HG03354 (cell line): Measurements from ENCODE around the gene FIGNL1.

Experiments used
- ATAC-seq: cut with Tn5 transposase; IDR thresholded peaks from one replicate; pipeline ENCODE4 v1.9.1; 2021; ENCODE audit warnings: mild to moderate bottlenecking; ENCODE audit not compliant: unreplicated experiment, poor library complexity, severe bottlenecking

The FIGNL1 gene

GRCh38 chr7:50449881-50450589, at the start of gene FIGNL1:
TSS of gene FIGNL1 (minus strand) at chr7:50450350. CDS start at chr7:50447287, 3,063 bp downstream.
- ATAC-seq = peak; percentile 92

GRCh38 chr7:50499092-50499491, 48.9 kb upstream of the FIGNL1 start:
- no peak for ATAC-seq

DNA sequence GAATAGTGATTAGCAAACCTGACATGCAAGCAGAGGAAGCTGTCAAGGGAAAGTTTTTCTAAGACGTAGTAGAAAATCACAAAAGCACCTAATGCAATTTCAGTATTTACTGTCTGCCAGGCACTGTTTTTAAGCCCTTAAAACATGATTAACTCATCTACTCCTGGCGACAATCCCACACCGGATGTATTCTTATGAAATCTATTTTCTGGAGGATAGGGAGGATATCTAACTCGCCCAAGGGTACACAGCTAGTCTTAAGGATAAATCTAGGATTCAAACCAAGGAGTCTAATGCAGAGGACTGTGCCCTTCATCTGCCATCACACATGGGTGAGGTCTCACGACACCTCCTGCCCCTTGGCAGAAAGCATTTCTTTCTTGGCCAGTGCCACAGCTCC, 47.8 kb upstream of the FIGNL1 start:
- ATAC-seq = no peak

- no peak for ATAC-seq
These were observed 47.0 kb upstream of the FIGNL1 start for GRCh38 chr7:50497068-50497642.

GRCh38 chr7:50496569-50496968, 46.4 kb upstream of the FIGNL1 start:
- no peak for ATAC-seq

DNA sequence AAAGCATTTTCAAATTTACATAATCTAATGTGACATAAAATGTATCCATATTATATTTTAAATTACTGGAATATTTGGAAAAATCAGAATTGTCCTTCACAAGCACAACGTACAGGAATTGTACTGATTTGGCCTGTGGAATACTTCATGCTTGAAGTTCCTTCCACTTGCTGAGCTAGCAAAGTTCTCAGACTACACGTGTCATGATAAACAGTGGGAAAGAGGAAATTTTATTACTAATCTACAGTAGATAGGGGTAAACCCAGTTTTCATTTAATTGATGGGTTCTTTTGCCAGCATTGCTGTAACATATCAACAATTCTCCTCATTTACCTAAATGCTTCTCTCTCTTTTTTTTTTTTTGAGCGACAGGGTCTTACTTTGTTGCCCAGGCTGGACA, 45.6 kb upstream of the FIGNL1 start:
- ATAC-seq = no peak

GRCh38 chr7:50492770-50493519, 42.8 kb upstream of the FIGNL1 start:
- ATAC-seq = no peak

GRCh38 chr7:50491943-50492342, 41.8 kb upstream of the FIGNL1 start:
- ATAC-seq = no peak

- ATAC-seq = no peak
These were observed 41.1 kb upstream of the FIGNL1 start for GRCh38 chr7:50491209-50491608.

GRCh38 chr7:50488379-50488778, 38.2 kb upstream of the FIGNL1 start:
- no peak for ATAC-seq

- no peak for ATAC-seq
These were observed 36.4 kb upstream of the FIGNL1 start for GRCh38 chr7:50486512-50486911.

GRCh38 chr7:50481867-50482266, 31.7 kb upstream of the FIGNL1 start:
- ATAC-seq = no peak

DNA sequence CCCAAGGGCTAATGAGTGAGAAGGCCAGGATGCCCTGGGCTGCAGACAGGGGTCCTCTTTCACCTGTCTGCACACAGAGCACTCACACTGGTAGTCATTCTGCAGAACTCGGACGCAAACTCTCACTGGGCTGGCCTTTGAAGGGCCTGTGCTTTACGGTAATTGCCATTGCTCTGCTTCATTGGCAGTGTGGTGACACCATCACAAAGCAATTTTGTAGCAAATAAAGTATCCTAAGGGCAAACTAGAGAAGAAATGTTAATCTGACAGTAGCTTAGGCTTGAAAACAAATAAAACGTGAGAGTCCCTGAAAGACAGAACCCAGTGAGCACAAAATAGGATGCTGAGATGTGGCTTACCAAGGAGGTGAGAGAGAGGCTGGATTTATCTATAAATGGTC, 30.6 kb upstream of the FIGNL1 start:
- ATAC-seq = no peak

GRCh38 chr7:50479743-50480517, 29.8 kb upstream of the FIGNL1 start:
- ATAC-seq = no peak

DNA sequence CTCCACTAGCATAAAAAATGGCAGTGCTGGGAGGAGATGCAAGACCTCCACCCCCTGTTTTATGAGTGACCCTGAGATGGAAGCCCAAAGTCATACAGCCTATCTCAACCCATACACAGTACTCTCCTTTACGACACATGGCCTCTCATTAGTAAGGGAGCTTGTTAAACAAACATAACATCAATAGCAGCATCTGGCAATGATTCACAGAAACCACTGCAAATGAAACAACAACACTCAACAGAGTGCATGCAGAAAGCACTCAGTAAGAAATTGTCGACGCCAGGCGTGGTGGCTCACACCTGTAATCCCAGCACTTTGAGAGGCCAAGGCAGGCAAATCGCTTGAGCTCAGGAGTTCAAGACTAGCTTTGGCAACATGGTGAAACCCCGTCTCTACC, 27.5 kb upstream of the FIGNL1 start:
- no peak for ATAC-seq

GRCh38 chr7:50476953-50477625, 26.9 kb upstream of the FIGNL1 start:
- ATAC-seq = no peak

DNA sequence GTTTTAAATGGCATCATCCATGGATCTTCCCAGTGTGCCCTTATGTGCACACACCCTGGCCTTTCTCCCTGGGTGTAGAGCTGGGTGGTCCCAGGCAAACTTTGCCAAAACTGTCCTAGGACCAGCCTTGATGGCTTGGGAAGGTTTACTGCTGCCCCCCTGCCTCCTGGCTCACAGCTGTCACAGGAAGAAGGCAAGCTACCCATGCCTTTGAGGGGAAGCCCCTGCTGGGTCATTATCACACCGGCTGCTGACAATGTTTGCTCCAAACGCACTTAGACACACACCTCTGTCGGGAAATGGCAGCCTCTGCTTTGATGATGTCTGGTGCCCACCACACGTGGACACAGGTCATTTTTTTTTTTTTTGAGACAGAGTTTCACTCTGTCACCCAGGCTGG, 25.2 kb upstream of the FIGNL1 start:
- peak; percentile 58 for ATAC-seq

DNA sequence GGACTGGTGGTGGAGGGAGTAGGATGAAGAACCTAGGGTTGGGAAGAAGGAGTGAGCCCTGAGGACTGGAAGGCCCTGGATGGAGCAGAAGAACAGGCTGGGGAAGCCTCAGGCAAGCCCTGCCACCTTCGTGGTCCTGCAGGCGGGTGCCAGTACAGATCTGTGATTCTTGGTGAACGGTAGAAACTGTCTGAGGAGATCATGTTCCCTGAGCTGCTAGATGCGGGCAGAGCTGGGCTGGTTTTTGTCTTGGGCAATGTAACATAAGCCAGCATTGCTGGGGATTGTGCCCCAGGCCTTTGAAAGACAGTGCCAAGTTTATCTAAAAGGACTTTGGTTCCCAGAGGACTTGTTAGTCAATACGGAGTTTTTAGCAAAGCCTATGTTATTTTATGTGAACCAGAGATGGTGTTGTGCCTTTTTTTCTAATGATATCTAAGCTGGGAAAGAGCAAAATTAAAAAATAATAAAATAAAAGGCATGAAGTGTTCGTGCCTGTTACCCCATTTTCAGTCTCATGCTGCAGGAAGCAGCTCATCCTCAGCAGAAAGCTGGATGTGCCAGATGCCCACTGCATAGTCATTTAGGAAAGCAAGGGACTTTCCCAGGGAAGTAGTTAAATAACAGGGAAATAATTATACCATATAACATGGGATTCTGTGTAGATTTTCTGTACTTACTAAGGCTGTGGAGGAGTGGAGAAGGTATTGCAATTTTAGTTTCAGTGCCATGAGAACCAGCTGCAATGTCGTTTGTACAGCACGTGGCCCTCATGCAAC, 24.4 kb upstream of the FIGNL1 start:
- no peak for ATAC-seq

DNA sequence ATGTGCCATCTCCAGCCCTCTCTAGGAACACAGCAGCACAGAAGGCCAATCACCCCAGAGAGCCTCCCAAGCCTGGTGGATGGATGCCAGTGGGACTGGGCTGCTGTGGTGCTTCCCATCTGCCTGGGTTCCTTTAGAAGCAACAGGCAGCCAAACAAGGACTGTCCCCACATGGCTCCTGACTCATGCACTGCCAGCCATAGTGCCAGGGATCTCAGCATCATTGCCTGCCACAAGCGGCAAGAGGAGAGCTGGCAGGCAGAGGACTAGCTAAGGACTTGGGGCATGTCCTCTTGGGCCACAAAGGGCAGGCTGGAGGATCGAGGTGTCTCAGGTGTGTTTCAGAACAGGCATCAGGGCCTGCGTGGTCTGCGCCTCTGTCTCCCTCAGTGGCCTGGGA, 23.4 kb upstream of the FIGNL1 start:
- no peak for ATAC-seq
